ENCODE measurements around the gene PCDH15. TPM values are rescaled to one million over a fixed set of nuclear protein-coding genes. Genes with fewer than 3 reads are reported as not detected.

Gene PCDH15
- total and polyA plus RNA-seq, 2 of the 8 experiments (the other 6 are each of a cell fraction or from before 2014, with no cell fraction given): 0.11 TPM; not detected in 1

GRCh38 chr10:54125098-54125747 is 675.8 kb downstream of the PCDH15 start:
- H3K4me3 ChIP-seq (ENCODE audit: extremely low read depth in 1 of 4, insufficient read depth in 2 of 4, low read depth in 3 of 4, low read length in 4 of 4): no peak overlapping the region
- H3K27ac ChIP-seq (ENCODE audit: low read depth, low read length): no peak overlapping the region
- no peak overlapping the region for H3K9ac ChIP-seq (replicated peaks in 1 of 4; ENCODE audit: extremely low read depth in 1 of 4, low read depth in 3 of 4, low read length in 3 of 4)
- no peak overlapping the region for H2BK5ac ChIP-seq (ENCODE audit: low read depth, low read length)
- FAIRE-seq: no peak
- no peak overlapping the region for H2BK20ac ChIP-seq (ENCODE audit: low read length)
- DNase-seq (ENCODE audit: low read depth in 1 of 2, low spot score in 2 of 2): no peak
- no peak overlapping the region for H2BK120ac ChIP-seq (replicated peaks; ENCODE audit: low read depth, low read length)
- H2BK12ac ChIP-seq (ENCODE audit: low read depth, low read length): no peak overlapping the region
- no peak overlapping the region for H4K8ac ChIP-seq (ENCODE audit: extremely low read depth, insufficient read depth, low read length)
- no peaks in the 10 kb centered on the region for H3K36me3 ChIP-seq (ENCODE audit: control insufficient read depth in 2 of 4, insufficient read depth in 4 of 4, low read length in 3 of 4)
- no peak overlapping the region for H2AFZ ChIP-seq (ENCODE audit: low read length)
- no peak overlapping the region for H3K4me2 ChIP-seq (ENCODE audit: insufficient read depth in 1 of 2, low read depth in 2 of 2, low read length in 2 of 2)
- no peaks in the 10 kb centered on the region; a peak in 1 of 7 replicates for H3K4me1 ChIP-seq (replicated peaks in 1 of 4; ENCODE audit: control insufficient read depth in 3 of 4, insufficient read depth in 4 of 4, low read length in 3 of 4)
- no peak overlapping the region for H3K14ac ChIP-seq (ENCODE audit: insufficient read length)
- no peak overlapping the region for H2BK15ac ChIP-seq (ENCODE audit: low read length)
- H3K23ac ChIP-seq (ENCODE audit: insufficient read length): no peak overlapping the region
- H3K18ac ChIP-seq (ENCODE audit: extremely low read depth, low read length): no peak overlapping the region
- H4K91ac ChIP-seq (replicated peaks; ENCODE audit: insufficient read length, low read length): no peak overlapping the region
- H3K79me1 ChIP-seq (ENCODE audit: low read depth, low read length): no peaks in the 10 kb centered on the region
- H3K9me3 ChIP-seq (ENCODE audit: insufficient read depth in 2 of 2, low read depth in 1 of 2, low read length in 1 of 2): 0 out of 4 replicates have a peak, but pooled peaks cover 0 to 4% of the 10 kb centered on the region in 2 experiments
- no peaks in the 10 kb centered on the region for H3K79me2 ChIP-seq (ENCODE audit: control insufficient read depth in 1 of 2, insufficient read depth in 2 of 2, low read length in 2 of 2)
- H3K27me3 ChIP-seq (replicated peaks in 1 of 4; ENCODE audit: control insufficient read depth in 3 of 4, extremely low read depth in 1 of 4, insufficient read depth in 3 of 4, low read length in 3 of 4): no peaks in the 10 kb centered on the region
- no peaks in the 10 kb centered on the region for H3K23me2 ChIP-seq (ENCODE audit: low read depth, low read length)
- TF ChIP-seq NANOG (IDR thresholded peaks at IDR 0.05; ENCODE audit: insufficient read depth, low read depth, low read length, poor library complexity, severe bottlenecking): no peak
- TF ChIP-seq CHD2 (IDR thresholded peaks at IDR 0.05; ENCODE audit: low read length): no peak
- no peak for TF ChIP-seq EGR1 (IDR thresholded peaks at IDR 0.05; ENCODE audit: borderline replicate concordance, low read depth, low read length)
- TF ChIP-seq POU5F1 (IDR thresholded peaks at IDR 0.05; ENCODE audit: low read depth, low read length): no peak
- TF ChIP-seq HDAC6 (IDR thresholded peaks at IDR 0.05; ENCODE audit: low read depth, low read length): no peak
- no peak for TF ChIP-seq NRF1 (IDR thresholded peaks at IDR 0.05; ENCODE audit: low read depth, low read length)
- H2AK5ac ChIP-seq (ENCODE audit: low read depth, low read length): no peak overlapping the region
- no peak overlapping the region for H4K5ac ChIP-seq (ENCODE audit: insufficient read length, low read depth, low read length)
- ChIA-PET POLR2A (ENCODE audit: partially characterized antibody) (no interaction called here), CTCF (ENCODE audit: partially characterized antibody) (interaction anchor here (1.5 kb wide), 1 partner anchor 9 kb away, joined by 3 read pairs; no protein-coding TSS in a partner anchor)
- WGBS, 2 experiments (ENCODE audit: extremely low coverage in 1 of 2, insufficient coverage in 1 of 2, insufficient read length in 1 of 2, insufficient replicate concordance in 2 of 2, low coverage in 1 of 2, low lambda C conversion rate in 2 of 2, missing lambda C conversion rate in 1 of 2): 91% methylated on average over 3 of the region's 3 CpGs; no CpG with 5 or more reads in 1 of the 2 experiments
- no peaks in the 10 kb centered on the region for H4K20me1 ChIP-seq (replicated peaks in 1 of 2; ENCODE audit: control insufficient read depth in 1 of 2, insufficient read depth in 2 of 2, low read length in 2 of 2)
- H3K56ac ChIP-seq (replicated peaks; ENCODE audit: insufficient read length, low read depth, low read length): no peak overlapping the region
- no peak overlapping the region for H3K4ac ChIP-seq (replicated peaks; ENCODE audit: insufficient read length, low read depth, low read length)
